Chondrocyte (in vitro differentiated cells): ENCODE measurements around the gene INSYN1. TPM values are rescaled to one million over a fixed set of nuclear protein-coding genes. Genes with fewer than 3 reads are reported as not detected.
A peak's percentile ranks its signal among the peaks of the same experiment; 100 is the strongest.

Experiments
- DNase-seq: peaks from one replicate; pipeline ENCODE4 v3.0.0; 2021; ENCODE audit warnings: mixed read lengths, low spot score
- H3K27ac Mint-ChIP-seq: one replicate; pipeline ENCODE4 v1.8.0; 2021; ENCODE audit warnings: mild to moderate bottlenecking, moderate library complexity, mixed read lengths; ENCODE audit not compliant: unreplicated experiment
- H3K27me3 Mint-ChIP-seq: 2 replicates; pipeline ENCODE4 v1.8.0; 2021; ENCODE audit warnings: low read depth, mixed read lengths
- H3K36me3 Mint-ChIP-seq: 2 replicates; pipeline ENCODE4 v1.8.0; 2021; ENCODE audit warnings: low read depth, mixed read lengths
- H3K4me1 Mint-ChIP-seq: 2 replicates; pipeline ENCODE4 v1.8.0; 2021; ENCODE audit warnings: low read depth, mild to moderate bottlenecking, mixed read lengths
- H3K4me3 Mint-ChIP-seq: one replicate; pipeline ENCODE4 v1.8.0; 2021; ENCODE audit warnings: mild to moderate bottlenecking, moderate library complexity, mixed read lengths; ENCODE audit not compliant: unreplicated experiment
- H3K9me3 Mint-ChIP-seq: 2 replicates; pipeline ENCODE4 v1.8.0; 2021; ENCODE audit warnings: low read depth, mixed read lengths
- total RNA-seq: library from RNA; stranded (reverse); gene quantifications from 3 replicates; pipeline ENCODE4 v1.2.1, GENCODE V29; 2021
- TF ChIP-seq, protein P1 (sequence below): fragments of 200-600 bp; sonication (generic); IDR thresholded peaks from 2 replicates; pipeline ENCODE4 v1.5.0; 2021; ENCODE audit warnings: antibody characterized with exemption, mild to moderate bottlenecking, moderate library complexity

INSYN1 gene
- total RNA-seq, 1 donor from 2014 or later: 23.0 TPM

DNA sequence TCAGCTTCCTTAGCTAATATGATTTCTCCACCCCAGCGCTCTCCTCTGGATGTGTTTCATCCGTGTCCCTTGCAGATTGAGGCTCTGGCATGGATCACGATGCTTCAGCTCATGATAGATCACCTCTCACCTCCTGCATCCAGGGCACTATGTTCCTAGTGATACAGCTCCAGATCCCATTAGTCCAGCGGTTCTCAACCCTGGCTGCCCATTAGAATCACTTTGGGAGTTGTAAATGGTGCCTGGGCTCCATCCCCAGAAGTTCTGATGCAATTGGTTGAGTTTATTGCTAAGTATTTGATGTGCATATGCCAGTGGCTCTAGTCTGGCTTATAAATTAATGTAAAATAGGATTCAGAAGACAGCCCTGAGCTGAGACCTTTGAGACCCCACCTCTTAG lies 34.5 kb downstream of the INSYN1 start:
- TF ChIP-seq, protein P1, sequence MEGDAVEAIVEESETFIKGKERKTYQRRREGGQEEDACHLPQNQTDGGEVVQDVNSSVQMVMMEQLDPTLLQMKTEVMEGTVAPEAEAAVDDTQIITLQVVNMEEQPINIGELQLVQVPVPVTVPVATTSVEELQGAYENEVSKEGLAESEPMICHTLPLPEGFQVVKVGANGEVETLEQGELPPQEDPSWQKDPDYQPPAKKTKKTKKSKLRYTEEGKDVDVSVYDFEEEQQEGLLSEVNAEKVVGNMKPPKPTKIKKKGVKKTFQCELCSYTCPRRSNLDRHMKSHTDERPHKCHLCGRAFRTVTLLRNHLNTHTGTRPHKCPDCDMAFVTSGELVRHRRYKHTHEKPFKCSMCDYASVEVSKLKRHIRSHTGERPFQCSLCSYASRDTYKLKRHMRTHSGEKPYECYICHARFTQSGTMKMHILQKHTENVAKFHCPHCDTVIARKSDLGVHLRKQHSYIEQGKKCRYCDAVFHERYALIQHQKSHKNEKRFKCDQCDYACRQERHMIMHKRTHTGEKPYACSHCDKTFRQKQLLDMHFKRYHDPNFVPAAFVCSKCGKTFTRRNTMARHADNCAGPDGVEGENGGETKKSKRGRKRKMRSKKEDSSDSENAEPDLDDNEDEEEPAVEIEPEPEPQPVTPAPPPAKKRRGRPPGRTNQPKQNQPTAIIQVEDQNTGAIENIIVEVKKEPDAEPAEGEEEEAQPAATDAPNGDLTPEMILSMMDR: no peak
- peaks cover 2% of the 10 kb centered on the region for H3K27me3 Mint-ChIP-seq
- H3K27ac Mint-ChIP-seq: no peak overlapping the region
- no peak for DNase-seq
- peaks cover 3% of the 10 kb centered on the region for H3K4me1 Mint-ChIP-seq
- H3K36me3 Mint-ChIP-seq: peaks cover 6% of the 10 kb centered on the region
- H3K9me3 Mint-ChIP-seq: no peaks in the 10 kb centered on the region
- H3K4me3 Mint-ChIP-seq: no peak overlapping the region

DNA sequence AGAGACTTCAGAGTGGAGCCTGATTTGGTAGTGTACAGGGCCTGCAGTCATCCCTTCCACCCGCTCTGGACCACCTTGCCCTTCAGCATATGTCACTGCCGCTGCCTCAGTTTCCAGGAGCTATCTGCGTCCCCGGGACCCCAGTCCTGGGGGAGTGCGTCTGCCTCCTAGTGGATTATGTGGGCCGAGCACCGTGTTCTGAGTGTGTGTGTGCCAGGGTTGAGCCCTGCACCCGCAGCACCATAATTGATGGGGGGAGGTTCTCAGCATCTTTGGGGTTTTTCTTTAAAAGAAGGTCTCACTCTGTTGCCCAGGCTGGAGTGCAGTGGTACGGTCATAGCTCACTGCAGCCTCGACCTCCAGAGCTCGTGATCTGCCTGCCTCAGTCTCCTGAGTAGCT lies 35.3 kb downstream of the INSYN1 start:
- Mint-ChIP-seq H3K27ac (no peak overlapping the region), H3K9me3 (no peaks in the 10 kb centered on the region), H3K4me1 (peaks cover 3% of the 10 kb centered on the region), H3K4me3 (no peak overlapping the region), H3K36me3 (peaks cover 15% of the 10 kb centered on the region), H3K27me3 (peaks cover 2% of the 10 kb centered on the region)
- DNase-seq: no peak
- TF ChIP-seq, protein P1: peak; percentile 37

GRCh38 chr15:73717206-73717605 lies 35.9 kb downstream of the INSYN1 start:
- DNase-seq: no peak
- Mint-ChIP-seq H3K36me3 (peaks cover 19% of the 10 kb centered on the region), H3K4me3 (no peak overlapping the region), H3K27me3 (peaks cover 2% of the 10 kb centered on the region), H3K4me1 (peaks cover 3% of the 10 kb centered on the region), H3K9me3 (no peaks in the 10 kb centered on the region), H3K27ac (no peak overlapping the region)
- TF ChIP-seq, protein P1: no peak

DNA sequence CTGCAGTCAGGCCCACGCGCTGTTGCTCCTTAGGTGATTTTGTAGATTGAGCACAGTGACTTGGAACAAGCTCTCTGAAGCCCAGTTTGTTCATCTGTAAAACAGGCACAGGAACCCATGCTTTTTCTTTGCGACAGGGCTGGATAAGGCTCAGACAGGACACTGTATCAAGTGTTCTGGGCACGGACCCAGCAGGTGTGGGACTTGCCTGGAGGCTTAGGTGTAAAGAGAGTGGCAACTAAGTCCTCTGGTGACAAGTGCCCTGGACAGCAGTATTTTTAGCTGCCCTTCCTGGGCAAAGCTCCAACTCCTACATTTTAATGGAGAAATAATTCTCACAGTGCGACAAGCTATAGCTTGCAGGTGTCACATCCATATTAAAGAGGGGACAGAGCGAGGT lies 36.7 kb downstream of the INSYN1 start:
- Mint-ChIP-seq H3K27me3 (peaks cover 2% of the 10 kb centered on the region), H3K9me3 (no peaks in the 10 kb centered on the region), H3K4me1 (peaks cover 3% of the 10 kb centered on the region), H3K36me3 (peaks cover 20% of the 10 kb centered on the region), H3K27ac (no peak overlapping the region), H3K4me3 (no peak overlapping the region)
- DNase-seq: no peak
- TF ChIP-seq, protein P1: no peak

DNA sequence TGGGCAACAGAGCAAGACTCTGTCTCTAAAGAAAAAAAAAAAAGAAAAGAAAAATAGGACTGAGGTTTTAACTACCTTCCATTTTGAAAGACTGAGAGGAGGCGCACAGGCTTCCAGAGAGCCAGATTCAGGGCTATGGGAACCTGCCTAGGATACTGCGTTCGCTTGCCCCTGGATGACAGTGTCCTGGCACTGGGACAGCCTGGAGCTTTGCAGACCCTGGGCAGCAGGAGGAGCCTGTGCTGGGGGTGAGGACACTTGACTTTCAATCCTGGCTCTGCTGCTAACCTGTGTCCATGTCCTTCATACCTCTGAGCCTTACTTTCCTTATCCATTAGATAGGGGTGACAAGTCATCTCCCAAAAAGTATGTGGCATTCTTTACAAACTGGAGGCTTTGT lies 37.7 kb downstream of the INSYN1 start:
- Mint-ChIP-seq H3K36me3 (peaks cover 23% of the 10 kb centered on the region), H3K4me3 (no peak overlapping the region), H3K27ac (no peak overlapping the region), H3K9me3 (no peaks in the 10 kb centered on the region), H3K4me1 (peaks cover 3% of the 10 kb centered on the region), H3K27me3 (peaks cover 2% of the 10 kb centered on the region)
- DNase-seq: no peak
- TF ChIP-seq, protein P1: no peak
